ENCODE data around the gene NAA60. TPM values are rescaled to one million over a fixed set of nuclear protein-coding genes. Genes with fewer than 3 reads are reported as not detected.

The NAA60 gene
- total and polyA plus RNA-seq, 2 of the 13 experiments (the other 11 are each of a cell fraction or from before 2014, with no cell fraction given) = 14.7 to 32.0 TPM

DNA sequence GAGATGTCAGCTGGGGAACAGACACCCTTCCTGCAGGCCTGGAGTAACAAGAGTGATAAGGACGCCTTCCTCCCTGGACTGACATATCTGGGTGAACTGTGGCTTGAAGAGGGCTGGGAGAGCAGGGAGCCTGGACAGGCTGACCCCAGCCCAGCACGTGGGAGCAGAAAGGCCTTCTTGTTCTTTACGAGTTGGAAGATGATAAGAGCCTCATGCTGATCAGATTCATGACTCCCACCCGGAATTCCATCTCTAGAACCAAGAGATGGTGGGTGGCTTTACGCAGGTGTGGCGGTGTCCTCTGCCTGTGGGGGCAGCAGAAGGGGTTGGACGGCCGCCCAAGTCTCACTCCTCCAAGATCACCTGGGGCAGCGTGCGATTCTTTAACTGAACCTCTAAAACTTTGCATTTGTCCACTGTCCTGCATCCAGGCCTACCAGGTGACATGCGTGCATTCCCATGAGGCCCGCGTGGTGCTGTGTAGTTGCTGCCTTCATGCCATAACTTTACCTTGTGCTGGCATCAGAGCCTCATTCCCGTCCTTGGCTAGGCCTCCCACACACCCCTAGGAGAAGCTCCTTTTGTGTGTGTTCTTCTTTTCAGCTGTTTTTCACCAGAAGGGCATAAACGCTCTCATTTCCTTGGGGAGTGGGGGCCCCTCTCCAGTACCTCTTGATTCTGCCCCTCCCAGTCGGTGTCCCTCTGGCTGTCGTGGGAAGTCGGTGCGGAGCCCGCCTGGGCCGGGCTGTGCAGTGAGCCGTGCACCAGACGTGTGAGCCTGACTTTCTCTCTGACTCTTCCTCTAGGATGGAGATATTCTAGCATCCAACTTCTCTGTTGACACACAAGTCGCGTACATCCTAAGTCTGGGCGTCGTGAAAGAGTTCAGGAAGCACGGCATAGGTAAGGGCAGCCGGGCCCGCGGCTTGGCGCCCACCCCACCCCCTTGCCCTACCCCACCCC is 38.5 kb downstream of the NAA60 start:
- H3K79me2 ChIP-seq (ENCODE audit: insufficient read depth, low read length) = peaks cover 24% of the 10 kb centered on the region
- no peak overlapping the region for H3K4me3 ChIP-seq (replicated peaks in 1 of 3; ENCODE audit: insufficient read depth in 1 of 3, low read depth in 2 of 3, low read length in 3 of 3)
- POLR2A ChIA-PET = no interaction called here
- no peaks in the 10 kb centered on the region for H3K27me3 ChIP-seq (ENCODE audit: control insufficient read depth in 1 of 2, insufficient read depth in 2 of 2, low read length in 2 of 2)
- WGBS (ENCODE audit: low lambda C conversion rate) = 98% methylated on average over 29 of the region's 32 CpGs
- intact Hi-C loops (cut with micrococcal nuclease; ENCODE audit: unreplicated experiment) (no loop called here), in situ Hi-C loops (cut with HindIII; ENCODE audit: extremely low pct_ligation_motif_present, low pct_unique_long_range_greater_than_20kb) (no loop called here)
- FAIRE-seq (no peak), ATAC-seq (peak; percentile 7; the same call in 2 of the 3 replicates), DNase-seq (ENCODE audit: low spot score) (no peak)
- CTCF ChIA-PET (ENCODE audit: low intra/inter-chr PET ratio, low total read pairs) = no interaction called here
- H3K4me1 ChIP-seq (ENCODE audit: insufficient read depth, low read length) = peaks cover 17% of the 10 kb centered on the region
- peaks cover 10% of the 10 kb centered on the region; the same call in 1 of the 2 replicates for H4K20me1 ChIP-seq (ENCODE audit: insufficient read depth, low read length)
- no peaks in the 10 kb centered on the region for H3K9me3 ChIP-seq (ENCODE audit: low read length)
- no TSS peak for BruUV-seq (replicated peaks)
- no peak overlapping the region for H3K4me2 ChIP-seq (ENCODE audit: low read depth, low read length)
- peaks cover 39 to 73% of the 10 kb centered on the region in 2 experiments for H3K36me3 ChIP-seq (replicated peaks in 1 of 2; ENCODE audit: control insufficient read depth in 1 of 2, insufficient read depth in 2 of 2, low read length in 2 of 2)
- no peak overlapping the region for H2AFZ ChIP-seq (ENCODE audit: low read length)
- H3K27ac ChIP-seq (ENCODE audit: extremely low read length, insufficient read depth, low read length) = peak overlapping the region; percentile 12
- TF ChIP-seq ZNF687 (CRISPR knock-in tag; IDR thresholded peaks at IDR 0.05) = peak; percentile 37; the same call in 1 of the 2 replicates
- TF ChIP-seq, protein P1, sequence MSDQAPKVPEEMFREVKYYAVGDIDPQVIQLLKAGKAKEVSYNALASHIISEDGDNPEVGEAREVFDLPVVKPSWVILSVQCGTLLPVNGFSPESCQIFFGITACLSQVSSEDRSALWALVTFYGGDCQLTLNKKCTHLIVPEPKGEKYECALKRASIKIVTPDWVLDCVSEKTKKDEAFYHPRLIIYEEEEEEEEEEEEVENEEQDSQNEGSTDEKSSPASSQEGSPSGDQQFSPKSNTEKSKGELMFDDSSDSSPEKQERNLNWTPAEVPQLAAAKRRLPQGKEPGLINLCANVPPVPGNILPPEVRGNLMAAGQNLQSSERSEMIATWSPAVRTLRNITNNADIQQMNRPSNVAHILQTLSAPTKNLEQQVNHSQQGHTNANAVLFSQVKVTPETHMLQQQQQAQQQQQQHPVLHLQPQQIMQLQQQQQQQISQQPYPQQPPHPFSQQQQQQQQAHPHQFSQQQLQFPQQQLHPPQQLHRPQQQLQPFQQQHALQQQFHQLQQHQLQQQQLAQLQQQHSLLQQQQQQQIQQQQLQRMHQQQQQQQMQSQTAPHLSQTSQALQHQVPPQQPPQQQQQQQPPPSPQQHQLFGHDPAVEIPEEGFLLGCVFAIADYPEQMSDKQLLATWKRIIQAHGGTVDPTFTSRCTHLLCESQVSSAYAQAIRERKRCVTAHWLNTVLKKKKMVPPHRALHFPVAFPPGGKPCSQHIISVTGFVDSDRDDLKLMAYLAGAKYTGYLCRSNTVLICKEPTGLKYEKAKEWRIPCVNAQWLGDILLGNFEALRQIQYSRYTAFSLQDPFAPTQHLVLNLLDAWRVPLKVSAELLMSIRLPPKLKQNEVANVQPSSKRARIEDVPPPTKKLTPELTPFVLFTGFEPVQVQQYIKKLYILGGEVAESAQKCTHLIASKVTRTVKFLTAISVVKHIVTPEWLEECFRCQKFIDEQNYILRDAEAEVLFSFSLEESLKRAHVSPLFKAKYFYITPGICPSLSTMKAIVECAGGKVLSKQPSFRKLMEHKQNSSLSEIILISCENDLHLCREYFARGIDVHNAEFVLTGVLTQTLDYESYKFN (CRISPR knock-in tag; conservative IDR thresholded peaks at IDR 0.05) = no peak
- no peak overlapping the region for H3K9ac ChIP-seq (ENCODE audit: insufficient read depth, low read depth, low read length)
